CD4-positive, alpha-beta T cell treated with Interferon alpha-2 for 1 hour (primary cell): ENCODE data around the gene RAC2.

ENCODE experiments used
- DNase-seq, 2 donors: peaks; one replicate each; pipeline ENCODE4 v3.0.0-alpha.2; 2020 to 2022

Gene RAC2

DNA sequence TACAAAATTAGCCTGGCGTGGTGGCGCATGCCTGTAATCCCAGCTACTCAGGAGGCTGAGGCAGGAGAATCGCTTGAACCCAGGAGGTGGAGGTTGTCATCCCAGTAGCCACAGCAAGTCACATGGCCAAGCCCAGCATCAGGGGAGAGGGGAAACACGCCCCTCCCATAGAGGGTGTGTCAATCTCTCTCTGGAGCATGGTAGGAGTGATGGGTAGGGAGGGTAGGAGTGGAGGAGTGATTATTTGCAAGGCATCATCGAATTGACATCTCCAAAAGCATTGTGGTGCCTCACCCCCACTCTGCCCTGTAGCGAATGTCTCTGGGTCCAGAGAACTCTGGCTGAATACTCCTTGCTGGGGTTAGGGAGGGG, 25.7 kb downstream of the RAC2 start:
- DNase-seq, result peak in 1 of 2 donors; percentile 66

GRCh38 chr22:37215890-37216289, 28.2 kb downstream of the RAC2 start:
- DNase-seq, result no peak

- no peak for DNase-seq
These were observed 29.4 kb downstream of the RAC2 start for GRCh38 chr22:37214731-37215030.

- no peak for DNase-seq
These were observed 29.9 kb downstream of the RAC2 start for GRCh38 chr22:37213941-37214730.

- no peak for DNase-seq
These were observed 30.7 kb downstream of the RAC2 start for GRCh38 chr22:37213218-37213855.

DNA sequence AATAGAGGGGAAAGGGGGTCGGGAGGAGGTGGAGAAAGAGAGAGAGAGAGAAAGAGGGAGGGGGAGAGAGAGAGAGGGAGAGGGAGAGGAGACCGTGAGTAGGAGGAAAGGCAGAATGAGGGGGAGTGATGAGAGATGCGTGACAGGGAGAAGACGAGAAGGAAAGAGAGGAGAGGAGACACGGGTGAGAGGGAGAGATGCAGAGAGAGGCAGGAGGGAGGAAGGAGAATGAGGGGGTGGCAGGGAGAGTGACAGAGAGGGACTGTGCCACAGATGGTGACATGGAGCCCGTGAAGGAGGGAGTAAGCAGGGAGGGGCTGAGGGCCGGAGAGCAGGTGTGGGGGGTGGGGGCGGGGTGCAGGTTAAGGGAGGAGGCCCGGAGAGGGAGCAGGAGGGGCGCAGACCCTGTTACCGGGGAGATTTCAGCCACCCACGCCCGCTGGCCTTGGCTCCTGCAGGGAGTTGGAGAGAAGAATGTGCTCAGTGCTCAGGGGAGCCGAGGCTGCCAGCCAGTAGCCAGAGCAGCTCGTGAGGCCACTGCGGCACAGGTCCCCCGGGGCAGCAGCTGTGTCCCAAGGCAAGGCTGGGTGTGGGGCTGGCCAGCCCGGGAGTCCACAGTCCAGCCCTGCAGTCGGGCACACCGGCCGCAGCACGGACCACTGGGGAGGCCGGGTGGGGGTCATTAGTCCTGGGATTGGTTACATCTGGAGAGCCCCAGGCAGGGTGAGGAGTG, 31.7 kb downstream of the RAC2 start, which contains the start of gene SSTR3:
Gene SSTR3, minus strand, starts transcription at position 304 of the 733 bp plus-strand sequence. CDS start 4,674 bp downstream, outside the sequence.
- no peak for DNase-seq

DNA sequence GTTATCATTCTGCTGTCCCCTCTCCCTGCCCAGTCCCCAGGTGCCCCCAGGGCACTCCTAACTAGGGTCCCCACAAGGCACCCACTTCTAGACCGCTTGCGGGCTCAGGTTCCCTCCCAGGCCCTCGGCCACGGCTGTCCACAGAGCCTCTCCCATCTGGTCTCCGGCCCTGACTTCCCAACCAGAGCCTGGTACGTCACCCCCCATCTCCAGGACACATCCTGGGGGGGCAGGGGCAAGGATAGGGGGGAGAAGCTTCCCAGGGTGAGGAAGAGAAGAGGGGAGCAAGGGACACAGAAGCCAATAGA, 32.2 kb downstream of the RAC2 start:
- no peak for DNase-seq

DNA sequence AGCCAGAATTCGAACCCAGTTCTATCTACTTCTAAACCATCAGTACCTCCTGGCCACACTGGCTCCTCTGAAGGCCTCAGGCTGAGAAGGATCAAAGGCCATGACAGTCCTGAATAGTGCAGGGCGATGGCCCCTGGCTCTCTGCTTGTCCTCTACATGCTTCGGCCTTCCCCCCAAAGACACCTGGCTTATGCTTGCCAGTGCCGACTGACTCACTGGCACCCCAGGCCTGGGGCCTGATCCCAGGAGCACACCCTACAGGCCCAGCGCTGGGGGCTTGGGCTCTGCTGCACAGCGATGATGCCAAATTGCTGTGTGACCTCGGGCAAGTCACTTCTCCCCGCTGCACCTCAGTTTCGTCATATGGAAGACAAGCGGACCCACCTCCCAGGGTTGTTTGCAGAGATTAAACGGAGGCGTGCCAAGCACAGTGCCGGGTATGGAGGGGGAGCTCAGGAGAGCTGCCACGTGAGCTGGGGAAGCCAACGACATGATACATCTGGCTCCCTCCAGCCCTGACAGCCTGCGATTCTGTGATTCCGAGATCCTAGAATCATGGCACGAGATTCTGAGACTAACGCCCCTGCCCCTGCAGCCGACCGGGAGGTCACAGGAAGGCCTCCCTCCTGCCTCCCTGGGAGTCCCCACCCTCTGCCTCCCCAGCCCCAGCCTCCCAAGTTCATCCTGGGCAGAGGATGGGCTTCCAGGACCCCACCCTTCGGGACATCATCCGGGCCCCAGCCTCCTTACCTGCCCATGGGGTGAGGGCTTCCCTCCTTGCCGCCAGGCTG, 32.8 kb downstream of the RAC2 start:
- no peak for DNase-seq

DNA sequence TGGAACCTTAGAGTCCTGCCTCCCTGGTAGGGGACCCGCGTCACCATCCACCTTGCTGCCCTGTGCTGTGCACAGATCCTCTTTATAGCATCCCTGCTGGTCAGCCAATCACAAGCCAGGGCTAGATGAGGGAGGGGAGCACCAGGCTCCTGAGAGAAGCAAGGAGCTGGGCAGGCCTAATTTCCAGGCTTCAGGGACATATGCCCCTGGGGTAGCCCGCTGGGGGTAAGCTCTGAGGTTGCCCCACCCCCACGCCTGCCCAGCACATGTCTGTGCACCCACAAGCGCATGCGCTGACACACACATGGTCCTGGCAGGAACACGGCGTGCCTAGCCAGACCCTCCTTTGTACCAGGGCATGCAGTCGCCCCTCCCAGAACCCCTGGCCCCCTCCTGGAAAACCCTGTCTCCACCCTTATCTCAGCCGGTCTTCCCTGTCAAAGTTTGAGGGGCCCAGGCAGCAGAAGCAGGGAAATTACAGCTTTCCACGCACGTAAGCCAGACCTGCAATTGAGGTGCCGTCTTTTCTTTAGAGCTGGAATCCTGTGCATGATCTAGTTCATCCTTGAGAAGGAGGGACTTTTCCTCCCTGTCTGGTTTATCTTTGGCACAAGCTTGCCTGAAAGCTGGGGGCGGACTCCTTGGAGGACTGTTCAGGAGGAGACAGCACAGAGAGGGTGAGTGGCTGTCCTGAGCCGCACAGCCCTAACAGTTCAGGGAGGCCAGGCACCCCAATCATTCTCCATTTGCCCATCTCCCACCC, 33.8 kb downstream of the RAC2 start:
- no peak for DNase-seq

GRCh38 chr22:37209140-37209845, 34.8 kb downstream of the RAC2 start:
- DNase-seq, result no peak

DNA sequence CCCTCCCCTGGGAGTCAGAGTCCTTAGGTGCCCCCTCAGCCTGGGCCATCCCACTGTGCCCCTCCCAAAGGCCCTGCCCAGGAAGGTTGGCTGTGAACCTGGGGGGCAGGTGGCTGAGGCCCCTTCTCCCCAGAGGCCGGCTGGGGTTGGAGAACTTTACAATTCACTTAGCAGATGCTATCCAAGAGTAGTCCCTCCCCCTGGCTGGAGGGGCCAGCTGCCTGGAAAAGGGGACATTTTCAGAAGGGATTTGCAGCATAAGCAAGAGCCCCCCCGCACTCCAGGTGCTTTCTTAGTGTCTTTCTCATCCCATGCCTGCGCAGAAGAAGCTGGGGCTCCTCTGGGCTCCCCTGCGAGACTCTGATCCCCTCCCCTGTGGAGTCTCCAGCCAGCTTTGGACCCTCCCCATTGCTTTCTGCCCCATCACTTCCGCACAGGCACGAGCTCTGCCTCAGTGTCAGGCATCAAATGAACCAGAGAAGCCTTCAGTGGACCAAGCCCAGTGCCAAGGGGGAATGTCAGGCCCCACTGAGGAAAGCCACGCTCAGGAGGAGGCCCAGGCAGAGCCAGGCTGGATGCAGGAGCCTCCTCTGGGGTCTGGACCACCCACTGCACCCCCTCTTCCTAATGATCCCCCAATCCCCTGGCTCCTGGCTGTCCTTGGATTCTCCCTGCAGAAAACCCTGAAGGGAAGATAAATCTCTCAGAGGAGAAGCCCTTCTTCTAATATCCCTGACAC, 35.5 kb downstream of the RAC2 start:
- no peak for DNase-seq

DNA sequence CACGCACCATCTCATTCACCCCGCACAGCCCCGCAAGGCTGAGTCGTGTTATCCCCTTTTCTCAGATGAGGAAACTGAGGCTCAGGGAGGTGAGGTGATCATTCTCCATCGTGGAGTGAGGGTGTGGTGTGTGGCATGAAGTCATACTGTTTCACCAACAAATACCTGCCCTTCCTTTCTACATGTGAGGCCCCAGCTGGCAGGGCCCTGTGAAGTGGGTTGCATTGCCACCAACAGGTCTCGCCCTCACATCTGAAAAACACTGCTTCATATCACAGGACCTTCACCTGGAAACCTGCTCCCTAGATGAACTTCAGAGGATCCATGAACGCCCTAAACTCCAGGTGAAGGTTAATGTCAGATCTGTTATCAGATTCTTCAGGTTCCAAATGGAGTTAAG, 36.1 kb downstream of the RAC2 start:
- DNase-seq, result peak; percentile 41 to 45

- no peak for DNase-seq
These were observed 36.9 kb downstream of the RAC2 start for GRCh38 chr22:37206841-37207821.

- DNase-seq, result no peak
These were observed 37.8 kb downstream of the RAC2 start for GRCh38 chr22:37206118-37206840.

DNA sequence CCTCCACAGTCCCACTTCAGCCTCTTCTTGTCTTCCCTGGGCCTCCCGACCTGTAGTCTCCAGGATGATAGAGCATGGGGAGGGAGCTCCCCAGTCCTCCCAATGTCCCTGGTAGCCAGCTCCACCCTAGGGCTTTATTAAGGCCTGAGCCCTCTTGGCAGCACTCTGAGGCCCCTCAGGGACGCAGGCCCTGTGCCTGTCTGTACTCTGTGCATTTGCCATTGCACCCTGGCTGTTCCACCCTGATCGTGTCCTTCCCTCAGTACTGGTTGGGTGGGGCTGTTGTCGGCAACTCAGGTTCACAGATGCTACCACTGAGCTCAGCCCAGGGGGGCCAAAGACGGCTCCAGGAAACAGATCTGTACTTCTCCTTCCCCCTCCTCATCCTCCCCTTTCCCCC, 39.0 kb downstream of the RAC2 start:
- peak in 1 of 2 donors; percentile 0 for DNase-seq

DNA sequence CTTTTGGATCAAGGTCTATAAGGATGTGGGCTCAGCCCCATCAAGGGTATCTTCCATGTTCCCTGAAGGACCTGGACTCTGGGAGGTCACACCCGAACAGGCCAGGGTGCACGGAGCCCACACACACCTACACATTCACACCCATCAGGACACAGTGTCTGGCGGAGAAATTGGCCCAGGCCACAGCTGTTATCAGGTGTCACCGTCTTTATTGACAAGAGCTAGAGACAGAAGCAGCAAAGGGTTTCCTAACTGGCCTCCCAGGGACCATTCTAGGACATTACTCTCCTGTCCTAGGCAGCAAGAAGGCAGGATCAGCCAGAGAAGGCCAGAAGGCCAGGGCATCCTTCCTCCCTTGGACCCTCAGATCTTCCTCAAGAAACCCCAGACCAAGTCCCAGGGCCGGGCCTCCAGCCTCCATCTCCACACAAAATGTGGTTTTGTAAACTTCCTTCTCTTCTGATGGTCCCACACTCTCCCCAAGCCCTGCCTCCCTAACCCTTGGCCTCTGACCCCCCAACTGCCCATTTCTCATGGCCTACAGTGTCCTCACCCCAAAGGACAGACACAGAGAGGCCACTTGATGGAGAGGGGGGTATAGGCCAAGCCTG, 39.9 kb downstream of the RAC2 start:
- DNase-seq, result no peak

DNA sequence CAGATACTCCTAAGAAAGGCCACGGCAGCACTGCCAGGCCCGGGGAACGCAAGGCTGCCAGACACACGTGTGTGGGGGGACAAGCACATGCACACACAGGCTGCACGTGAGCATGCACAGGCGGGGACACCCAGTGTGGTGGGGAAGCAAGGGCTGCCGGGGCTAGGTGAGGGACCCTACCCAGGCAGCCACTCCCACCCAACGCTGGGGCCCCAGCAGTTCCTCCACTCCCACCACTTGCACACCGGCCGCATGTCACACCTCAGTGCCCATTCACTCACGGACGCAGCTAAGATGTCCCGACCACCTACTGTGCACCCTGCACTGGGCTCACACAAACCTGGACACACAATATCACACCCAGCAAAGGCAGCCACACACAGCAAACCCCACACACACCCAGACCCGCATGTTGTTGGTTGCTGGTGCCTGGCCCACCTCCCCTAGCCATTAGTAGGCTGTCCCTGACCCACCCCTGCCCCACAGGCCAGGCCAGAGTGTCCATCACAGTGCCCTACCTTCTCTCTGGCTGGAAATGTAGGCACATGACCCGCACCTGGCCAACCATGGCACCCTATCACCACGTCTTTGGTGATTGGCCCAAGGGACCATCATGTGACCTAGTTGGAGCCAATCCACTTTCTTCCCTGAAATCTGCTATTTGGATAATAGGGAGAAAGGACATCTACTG, 40.6 kb downstream of the RAC2 start:
- DNase-seq, result no peak

DNA sequence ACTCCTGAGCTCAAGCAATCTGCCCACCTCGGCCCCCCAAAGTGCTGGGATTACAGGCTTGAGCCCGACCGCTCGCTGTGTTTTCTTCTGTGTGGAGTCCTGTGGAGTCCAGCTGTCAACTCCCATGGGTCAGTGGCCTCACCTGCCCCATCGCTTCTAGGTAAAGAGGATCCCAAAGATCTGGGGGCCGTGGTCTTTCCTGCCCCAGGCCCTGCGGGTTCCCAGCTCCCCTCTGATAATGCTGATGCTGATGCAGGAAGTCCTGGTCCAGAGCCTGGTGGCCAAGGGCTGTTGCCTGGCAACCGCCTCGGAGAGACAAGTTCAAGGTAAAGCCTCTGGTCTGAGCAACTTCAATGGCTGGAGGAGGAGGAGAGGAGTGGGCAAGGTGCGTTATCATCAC, 41.4 kb downstream of the RAC2 start:
- no peak for DNase-seq
